ENCODE data around the gene SCMH1.
A peak's percentile ranks its signal among the peaks of the same experiment; 100 is the strongest.
"Not testable (repeated sequence)": the region's sequence is repeated elsewhere in the genome, so short reads cannot be mapped to it uniquely, and the experiment has no call there.

The SCMH1 gene

DNA sequence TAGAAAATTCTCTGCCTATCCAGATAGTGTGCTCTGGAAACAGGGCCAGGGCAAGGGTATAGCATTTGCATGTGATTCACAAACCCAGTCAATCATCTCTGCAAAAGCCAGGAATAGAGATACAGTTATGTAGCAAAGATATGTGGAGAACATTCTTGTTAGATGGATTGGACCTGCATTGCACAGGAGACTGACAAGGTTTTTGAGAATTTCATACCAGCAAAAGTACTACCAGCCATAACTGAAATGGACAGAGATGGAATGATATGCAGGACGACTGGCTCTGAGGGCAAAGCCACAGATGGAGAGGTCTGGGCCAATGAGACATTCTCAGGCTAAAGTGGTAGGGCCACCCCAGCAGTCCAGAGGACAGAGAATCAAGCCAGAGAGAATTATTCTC lies 24.7 kb downstream of the SCMH1 start:
- TF ChIP-seq POLR2A (IDR thresholded peaks at IDR 0.05; ENCODE audit: low read length) (no peak), GATA1 (IDR thresholded peaks at IDR 0.05; ENCODE audit: low read depth, low read length) (no peak)
- no peak for DNase-seq

GRCh38 chr1:41215623-41216022 lies 26.5 kb downstream of the SCMH1 start:
- DNase-seq = no peak
- no peak for TF ChIP-seq POLR2A (IDR thresholded peaks at IDR 0.05; ENCODE audit: low read length)
- TF ChIP-seq GATA1 (IDR thresholded peaks at IDR 0.05; ENCODE audit: low read depth, low read length) = no peak

- DNase-seq = no peak
- no peak for TF ChIP-seq POLR2A (IDR thresholded peaks at IDR 0.05; ENCODE audit: low read length)
- no peak for TF ChIP-seq GATA1 (IDR thresholded peaks at IDR 0.05; ENCODE audit: low read depth, low read length)
Observed at GRCh38 chr1:41213341-41213740, 28.8 kb downstream of the SCMH1 start.

DNA sequence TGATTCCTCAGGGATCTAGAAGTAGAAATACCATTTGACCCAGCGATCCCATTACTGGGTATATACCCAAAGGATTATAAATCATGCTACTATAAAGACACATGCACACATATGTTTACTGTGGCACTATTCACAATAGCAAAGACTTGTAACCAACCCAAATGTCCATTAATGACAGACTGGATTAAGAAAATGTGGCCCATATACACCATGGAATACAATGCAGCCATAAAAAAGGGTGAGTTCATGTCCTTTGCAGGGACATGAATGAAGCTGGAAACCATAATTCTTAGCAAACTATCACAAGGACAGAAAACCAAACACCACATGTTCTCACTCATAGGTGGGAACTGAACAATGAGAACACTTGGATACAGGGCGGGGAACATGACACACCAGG lies 30.5 kb downstream of the SCMH1 start:
- not testable (repeated sequence) for DNase-seq

- DNase-seq = not testable (repeated sequence)
Observed at GRCh38 chr1:41207053-41207452, 35.1 kb downstream of the SCMH1 start.

DNA sequence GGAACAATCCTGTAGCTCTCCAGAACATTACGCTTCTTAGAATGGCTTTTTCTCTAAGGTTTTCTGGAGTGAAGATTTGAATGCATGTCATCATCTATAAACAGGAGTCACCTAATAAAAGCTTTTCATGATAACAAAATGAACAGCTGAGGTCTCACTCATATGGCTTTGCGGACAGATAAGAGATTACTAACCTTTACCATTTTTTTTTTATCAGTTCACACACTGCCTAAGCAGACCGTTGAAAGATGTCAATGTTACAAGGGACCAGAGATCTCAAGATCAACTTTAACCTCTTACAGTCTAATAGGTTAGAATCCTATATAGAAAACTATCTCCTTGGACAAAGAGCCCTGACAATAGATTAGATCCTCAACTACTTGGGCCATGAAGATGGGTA lies 41.4 kb downstream of the SCMH1 start:
- TF ChIP-seq POLR2A (IDR thresholded peaks at IDR 0.05; ENCODE audit: low read length) (no peak), GATA1 (IDR thresholded peaks at IDR 0.05; ENCODE audit: low read depth, low read length) (no peak)
- peak; percentile 19 to 74 for DNase-seq

DNA sequence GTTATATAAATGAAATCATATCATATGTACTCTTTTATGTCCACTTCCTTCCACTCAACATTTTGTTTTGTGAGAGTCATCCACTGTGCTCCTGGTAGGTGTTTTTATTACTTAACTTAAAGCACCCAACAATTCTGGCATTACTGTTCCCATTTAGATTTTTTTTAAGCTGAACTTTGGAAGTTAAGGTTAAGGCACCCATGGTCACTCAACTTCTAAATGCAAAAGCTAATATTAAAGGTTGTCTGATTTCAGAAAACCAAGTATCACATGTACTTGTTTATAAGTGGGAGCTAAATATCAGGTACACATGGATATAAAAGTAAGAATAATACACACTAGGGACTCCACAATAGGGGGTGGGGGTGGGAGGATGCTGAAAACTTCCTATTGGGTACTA lies 42.7 kb downstream of the SCMH1 start:
- no peak for TF ChIP-seq POLR2A (IDR thresholded peaks at IDR 0.05; ENCODE audit: low read length)
- no peak for TF ChIP-seq GATA1 (IDR thresholded peaks at IDR 0.05; ENCODE audit: low read depth, low read length)
- DNase-seq = no peak

DNA sequence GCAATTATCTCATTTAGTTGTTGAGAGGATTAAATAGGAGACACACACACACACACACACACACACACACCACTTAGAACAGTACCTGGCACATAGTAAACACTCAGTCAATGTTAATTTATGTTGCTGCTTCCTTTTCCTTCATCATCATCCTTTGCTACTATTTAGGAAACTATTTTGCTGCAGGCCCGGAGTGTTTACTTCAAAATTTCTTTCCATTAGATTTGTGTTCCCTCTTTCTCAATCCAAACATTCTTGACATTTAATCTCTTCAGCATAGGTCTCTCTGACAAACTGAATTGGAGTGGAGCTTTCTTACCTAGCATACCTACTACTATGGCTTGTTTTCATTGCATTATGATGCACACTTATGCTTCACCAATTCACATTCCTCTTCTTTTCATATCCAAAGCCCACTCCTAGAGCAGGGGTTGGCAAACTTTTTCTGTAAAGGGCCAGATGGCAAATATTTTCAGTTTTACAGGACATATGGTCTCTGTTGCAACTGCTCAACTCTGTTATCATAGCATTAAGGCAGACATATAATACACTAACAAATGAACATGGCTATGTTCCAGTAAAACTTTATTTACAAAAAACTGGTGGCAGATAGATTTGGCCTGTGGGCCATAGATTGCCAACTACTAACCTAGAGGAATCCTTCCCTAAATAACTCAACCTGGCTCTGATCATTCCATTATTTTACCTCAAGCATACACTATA lies 49.5 kb downstream of the SCMH1 start:
- TF ChIP-seq POLR2A (IDR thresholded peaks at IDR 0.05; ENCODE audit: low read length) = no peak
- no peak for TF ChIP-seq GATA1 (IDR thresholded peaks at IDR 0.05; ENCODE audit: low read depth, low read length)
- no peak for DNase-seq

DNA sequence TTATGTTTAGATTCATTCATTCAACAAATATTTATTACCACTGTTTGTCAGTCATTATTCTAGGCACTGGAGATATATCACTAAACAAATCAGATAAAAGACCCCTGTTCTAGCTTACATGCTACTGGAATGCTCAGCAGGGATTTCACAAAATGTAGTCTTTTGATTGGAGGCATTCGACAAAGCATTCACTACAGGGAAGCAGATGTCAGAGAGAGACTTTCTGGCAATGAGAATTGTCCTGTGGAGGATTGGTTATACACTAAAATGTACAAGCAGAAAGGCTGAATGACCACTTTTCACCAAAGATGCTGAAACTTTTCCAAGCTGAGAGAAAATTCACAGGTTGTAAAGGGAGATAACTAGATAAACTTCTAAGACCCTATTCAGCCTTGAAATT lies 57.7 kb downstream of the SCMH1 start:
- TF ChIP-seq GATA1 (IDR thresholded peaks at IDR 0.05; ENCODE audit: low read depth, low read length) (no peak), POLR2A (IDR thresholded peaks at IDR 0.05; ENCODE audit: low read length) (no peak)

GRCh38 chr1:41178230-41178629 lies 63.9 kb downstream of the SCMH1 start:
- DNase-seq = not testable (repeated sequence)

More for the DNA sequence above, 57.7 kb downstream of the SCMH1 start:
- no peak for DNase-seq

DNA sequence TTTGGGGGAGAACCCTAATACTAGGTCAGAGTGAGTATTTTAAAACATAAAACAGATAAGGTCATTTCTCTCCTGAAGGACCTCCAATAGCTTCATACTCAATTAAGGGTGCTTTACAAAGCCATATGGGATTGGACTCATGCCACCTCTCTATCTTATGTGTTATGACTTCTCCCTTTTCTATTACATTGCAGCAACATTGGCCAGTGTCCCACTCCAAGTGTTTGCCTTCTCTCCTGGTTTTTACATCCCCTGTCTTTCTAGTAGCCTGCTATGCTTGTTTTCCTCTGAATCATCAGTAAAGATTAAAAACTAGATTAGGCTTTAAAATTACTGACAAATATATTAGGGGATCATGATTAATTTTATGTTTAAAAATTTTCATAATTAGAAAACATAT lies 66.6 kb downstream of the SCMH1 start:
- no peak for DNase-seq
- TF ChIP-seq POLR2A (IDR thresholded peaks at IDR 0.05; ENCODE audit: low read length) (no peak), GATA1 (IDR thresholded peaks at IDR 0.05; ENCODE audit: low read depth, low read length) (no peak)

DNA sequence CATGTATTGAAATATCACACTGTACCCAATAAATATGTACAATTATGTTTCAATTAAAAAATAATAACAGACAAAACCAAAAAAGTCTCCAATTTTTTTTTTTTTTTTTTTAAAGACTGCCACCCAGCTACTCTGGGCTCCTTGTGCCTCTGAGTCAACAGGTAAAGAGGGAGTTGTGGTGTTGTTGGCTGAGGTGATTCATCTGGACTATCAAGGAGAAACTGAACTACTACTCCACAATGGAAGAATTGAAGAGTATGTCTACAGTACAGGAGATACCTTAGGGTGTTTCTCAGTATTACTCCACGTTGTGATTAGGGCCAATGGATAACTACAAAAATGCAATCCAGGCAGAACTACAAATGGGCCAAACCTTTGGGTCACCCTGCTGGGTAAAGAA lies 67.9 kb downstream of the SCMH1 start:
- TF ChIP-seq GATA1 (IDR thresholded peaks at IDR 0.05; ENCODE audit: low read depth, low read length) (no peak), POLR2A (IDR thresholded peaks at IDR 0.05; ENCODE audit: low read length) (no peak)
- DNase-seq = no peak

DNA sequence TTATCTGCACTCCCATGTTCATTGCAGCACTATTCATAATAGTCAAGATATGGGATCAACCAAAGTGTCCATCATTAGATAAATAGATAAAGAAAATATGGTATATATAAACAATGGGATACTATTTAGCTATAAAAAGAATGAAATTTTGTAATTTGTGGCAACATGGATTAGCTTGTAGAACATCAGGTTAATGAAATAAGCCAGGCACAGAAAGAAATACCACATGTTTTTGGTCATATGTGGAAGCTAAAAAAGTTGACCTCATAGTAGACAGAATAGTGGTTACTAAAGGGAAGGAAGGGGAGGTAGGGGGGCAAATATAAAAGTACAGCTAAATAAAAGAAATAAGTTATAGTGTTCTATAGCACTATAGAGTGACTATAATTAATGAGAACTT lies 68.5 kb downstream of the SCMH1 start:
- no peak for DNase-seq
- no peak for TF ChIP-seq POLR2A (IDR thresholded peaks at IDR 0.05; ENCODE audit: low read length)
- no peak for TF ChIP-seq GATA1 (IDR thresholded peaks at IDR 0.05; ENCODE audit: low read depth, low read length)

GRCh38 chr1:41171266-41171874 lies 70.7 kb downstream of the SCMH1 start:
- no peak for DNase-seq
- TF ChIP-seq POLR2A (IDR thresholded peaks at IDR 0.05; ENCODE audit: low read length) (no peak), GATA1 (IDR thresholded peaks at IDR 0.05; ENCODE audit: low read depth, low read length) (no peak)

DNA sequence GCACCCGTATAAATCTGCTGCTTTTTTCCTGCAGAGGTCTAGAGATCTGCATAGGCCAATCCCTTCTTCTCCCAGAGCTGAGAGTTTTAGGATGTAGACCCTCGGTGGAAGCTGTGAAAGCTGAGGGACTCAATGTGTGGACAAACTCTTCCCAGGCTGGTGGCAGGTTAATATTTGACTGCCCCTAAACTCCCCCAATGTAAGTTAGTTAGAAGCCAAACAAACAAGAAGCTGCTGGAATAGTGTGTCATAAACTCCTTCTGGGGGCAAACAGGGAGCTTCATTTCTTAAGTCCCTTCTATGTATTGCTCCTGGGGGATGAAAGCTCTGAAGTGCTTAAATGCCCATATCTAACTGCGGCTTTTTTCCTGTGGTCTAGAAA lies 72.3 kb downstream of the SCMH1 start:
- TF ChIP-seq GATA1 (IDR thresholded peaks at IDR 0.05; ENCODE audit: low read depth, low read length) (no peak), POLR2A (IDR thresholded peaks at IDR 0.05; ENCODE audit: low read length) (no peak)
- DNase-seq = no peak
